Neural crest cell (in vitro differentiated cells): Measurements from ENCODE around the gene CACNA1H. TPM values are rescaled to one million over a fixed set of nuclear protein-coding genes. Genes with fewer than 3 reads are reported as not detected.
A peak's percentile ranks its signal among the peaks of the same experiment; 100 is the strongest.
"Not testable (repeated sequence)": the region's sequence is repeated elsewhere in the genome, so short reads cannot be mapped to it uniquely, and the experiment has no call there.

Experiments
- DNase-seq: peaks from one replicate; pipeline ENCODE4 v3.0.0; 2021; ENCODE audit warnings: low read depth, mixed read lengths, low spot score
- H3K27ac Mint-ChIP-seq: one replicate; pipeline ENCODE4 v1.8.0; 2021; ENCODE audit warnings: mild to moderate bottlenecking, mixed read lengths; ENCODE audit not compliant: unreplicated experiment
- H3K27me3 Mint-ChIP-seq: 2 replicates; pipeline ENCODE4 v1.8.0; 2021; ENCODE audit warnings: low read depth, mild to moderate bottlenecking, mixed read lengths
- H3K36me3 Mint-ChIP-seq: 2 replicates; pipeline ENCODE4 v1.8.0; 2021; ENCODE audit warnings: low read depth, mild to moderate bottlenecking, mixed read lengths
- H3K4me1 Mint-ChIP-seq: 2 replicates; pipeline ENCODE4 v1.8.0; 2021; ENCODE audit warnings: mixed read lengths
- H3K4me3 Mint-ChIP-seq: one replicate; pipeline ENCODE4 v1.8.0; 2021; ENCODE audit warnings: mild to moderate bottlenecking, mixed read lengths
- H3K9me3 Mint-ChIP-seq: 2 replicates; pipeline ENCODE4 v1.8.0; 2021; ENCODE audit warnings: mixed read lengths
- CTCF ChIP-seq: fragments of 200-600 bp; sonication (generic); conservative IDR thresholded peaks from 2 replicates; pipeline ENCODE4 v1.5.0; 2021; ENCODE audit warnings: antibody characterized with exemption, mild to moderate bottlenecking
- total RNA-seq: library from RNA; stranded (reverse); gene quantifications from 2 replicates; pipeline ENCODE4 v1.2.1, GENCODE V29; 2021

CACNA1H gene
- total RNA-seq, 1 donor from 2014 or later = 10.7 TPM

GRCh38 chr16:1222553-1223354 lies 69.8 kb downstream of the CACNA1H start:
- H3K27ac Mint-ChIP-seq = no peak overlapping the region

GRCh38 chr16:1223355-1224214 lies 70.7 kb downstream of the CACNA1H start:
- no peak overlapping the region for H3K4me3 Mint-ChIP-seq
- H3K4me1 Mint-ChIP-seq = no peaks in the 10 kb centered on the region
- no peak for DNase-seq
- H3K36me3 Mint-ChIP-seq = no peaks in the 10 kb centered on the region
- no peak for TF ChIP-seq CTCF
- no peaks in the 10 kb centered on the region for H3K27me3 Mint-ChIP-seq
- no peaks in the 10 kb centered on the region for H3K9me3 Mint-ChIP-seq
- peak overlapping the region; percentile 47 for H3K27ac Mint-ChIP-seq

More at GRCh38 chr16:1222553-1223354, 69.8 kb downstream of the CACNA1H start:
- H3K4me3 Mint-ChIP-seq = no peak overlapping the region
- no peaks in the 10 kb centered on the region for H3K4me1 Mint-ChIP-seq
- TF ChIP-seq CTCF = no peak
- H3K36me3 Mint-ChIP-seq = no peaks in the 10 kb centered on the region
- H3K27me3 Mint-ChIP-seq = no peaks in the 10 kb centered on the region
- DNase-seq = no peak
- H3K9me3 Mint-ChIP-seq = no peaks in the 10 kb centered on the region

DNA sequence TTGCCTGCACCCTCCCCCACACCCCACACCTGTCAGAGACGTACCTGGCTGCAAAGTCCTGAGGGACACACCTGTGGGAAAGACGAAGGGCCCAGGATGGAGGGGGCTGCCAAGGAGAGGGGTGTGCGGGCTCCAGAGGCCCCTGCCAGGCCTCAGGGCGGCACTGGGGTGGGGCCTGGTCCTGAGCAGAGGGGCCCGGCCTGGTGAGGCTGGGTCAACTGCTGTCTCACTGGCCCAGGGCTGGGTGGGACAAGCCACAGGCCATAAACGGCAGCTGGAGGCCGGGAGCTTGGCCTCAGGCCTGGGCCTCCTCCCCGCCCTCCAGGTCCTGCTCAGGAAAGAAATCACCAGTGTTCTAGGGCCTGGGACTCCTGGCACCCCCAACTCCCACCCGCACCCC lies 71.7 kb downstream of the CACNA1H start:
- H3K27me3 Mint-ChIP-seq = no peaks in the 10 kb centered on the region
- H3K36me3 Mint-ChIP-seq = no peaks in the 10 kb centered on the region
- no peaks in the 10 kb centered on the region for H3K9me3 Mint-ChIP-seq
- no peaks in the 10 kb centered on the region for H3K4me1 Mint-ChIP-seq
- no peak overlapping the region for H3K27ac Mint-ChIP-seq
- DNase-seq = no peak
- H3K4me3 Mint-ChIP-seq = no peak overlapping the region
- no peak for TF ChIP-seq CTCF

DNA sequence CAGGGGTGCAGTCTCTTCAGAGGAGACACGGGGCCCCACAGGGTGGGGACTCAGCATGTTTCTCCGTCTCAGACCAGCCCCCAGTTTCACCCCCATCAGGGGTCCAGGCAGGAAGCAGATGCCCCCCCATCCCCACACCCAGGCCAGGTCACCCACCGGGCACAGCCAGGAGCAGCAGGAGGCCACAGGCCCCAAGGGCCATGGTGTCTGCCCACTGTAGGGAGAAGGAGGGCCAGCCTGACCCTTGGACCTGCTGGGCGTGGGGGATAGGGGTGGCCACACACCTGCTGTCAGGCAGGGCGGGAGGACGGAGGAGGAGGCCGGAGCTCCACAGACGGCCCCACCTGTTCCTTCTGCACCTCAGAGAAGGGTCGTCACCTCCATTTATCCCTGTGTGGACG lies 72.1 kb downstream of the CACNA1H start, which contains the start of gene TPSG1:
Gene TPSG1, minus strand, starts transcription at position 218 of the 401 bp plus-strand sequence. Its CDS starts 16 bp downstream, at position 202.
- Mint-ChIP-seq H3K9me3 (no peaks in the 10 kb centered on the region), H3K27me3 (no peaks in the 10 kb centered on the region), H3K27ac (no peak within 1 kb of the TSS), H3K36me3 (no peaks in the 10 kb centered on the region), H3K4me3 (no peak within 1 kb of the TSS), H3K4me1 (no peaks in the 10 kb centered on the region)
- TF ChIP-seq CTCF = no peak
- DNase-seq = no peak

DNA sequence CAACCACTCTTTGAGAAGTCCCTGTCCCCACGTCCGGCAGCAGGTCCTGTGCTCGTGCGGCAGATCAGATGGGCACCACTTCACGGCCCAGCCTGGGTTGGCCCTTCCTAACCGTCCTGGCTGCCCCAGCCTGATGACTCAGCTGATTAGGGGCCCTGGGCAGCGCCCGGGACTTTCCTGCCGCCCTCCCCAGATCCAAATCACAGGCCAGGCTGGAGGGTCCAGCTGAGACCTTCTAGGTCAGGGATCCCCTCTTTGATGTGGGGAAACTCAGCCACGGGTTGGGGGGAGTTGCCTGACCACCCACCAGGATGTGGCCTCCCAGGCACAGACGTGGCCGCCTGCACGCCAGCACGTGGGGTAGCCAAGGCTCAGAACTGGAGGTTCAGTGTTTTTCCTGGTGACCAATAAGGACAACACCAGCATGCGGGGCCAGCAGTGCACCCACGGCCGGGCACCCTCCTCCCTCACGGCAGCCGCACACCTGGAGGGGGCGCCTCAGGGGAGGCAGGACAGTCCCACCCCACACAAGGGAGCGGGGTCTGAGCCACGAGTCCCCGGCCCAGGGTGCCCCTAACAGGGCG lies 72.9 kb downstream of the CACNA1H start:
- H3K4me3 Mint-ChIP-seq, H3K27ac Mint-ChIP-seq, H3K27me3 Mint-ChIP-seq, DNase-seq, H3K9me3 Mint-ChIP-seq, H3K4me1 Mint-ChIP-seq, H3K36me3 Mint-ChIP-seq: not testable (repeated sequence)

GRCh38 chr16:1226692-1227091 lies 73.8 kb downstream of the CACNA1H start:
- not testable (repeated sequence) for DNase-seq, H3K4me1 Mint-ChIP-seq, H3K27me3 Mint-ChIP-seq, H3K4me3 Mint-ChIP-seq, H3K36me3 Mint-ChIP-seq, H3K9me3 Mint-ChIP-seq
- H3K27ac Mint-ChIP-seq = peak overlapping the region; percentile 67

GRCh38 chr16:1228227-1228626 lies 75.3 kb downstream of the CACNA1H start:
- not testable (repeated sequence) for H3K4me1 Mint-ChIP-seq, H3K36me3 Mint-ChIP-seq, DNase-seq, H3K9me3 Mint-ChIP-seq, H3K27ac Mint-ChIP-seq, H3K4me3 Mint-ChIP-seq, H3K27me3 Mint-ChIP-seq

DNA sequence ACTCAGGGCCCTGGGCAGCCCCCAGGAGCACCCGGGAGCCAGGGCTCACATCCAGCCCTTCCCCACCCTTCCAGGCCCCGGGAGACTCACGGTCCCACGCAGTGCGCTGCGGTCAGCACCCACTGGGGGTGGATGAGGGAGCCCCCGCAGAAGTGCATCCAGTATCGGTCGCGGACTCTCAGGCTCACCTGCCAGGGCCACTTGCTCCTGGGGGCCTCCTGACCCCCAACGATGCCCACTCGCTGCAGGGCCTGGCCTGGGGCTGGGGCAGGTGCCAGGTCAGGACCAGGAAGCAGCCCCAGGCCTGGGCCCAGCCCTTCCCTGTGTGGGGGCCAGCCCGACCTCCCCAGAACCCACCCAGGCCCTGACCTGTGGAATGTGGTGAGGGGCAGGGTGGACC lies 76.6 kb downstream of the CACNA1H start:
- H3K4me3 Mint-ChIP-seq, H3K27ac Mint-ChIP-seq, H3K36me3 Mint-ChIP-seq, H3K27me3 Mint-ChIP-seq, H3K9me3 Mint-ChIP-seq, H3K4me1 Mint-ChIP-seq, DNase-seq: not testable (repeated sequence)

- not testable (repeated sequence) for H3K4me1 Mint-ChIP-seq, H3K4me3 Mint-ChIP-seq, DNase-seq, H3K27me3 Mint-ChIP-seq, H3K9me3 Mint-ChIP-seq, H3K36me3 Mint-ChIP-seq, H3K27ac Mint-ChIP-seq
These were observed 77.2 kb downstream of the CACNA1H start, which contains the start of gene TPSB2 for GRCh38 chr16:1230084-1230470. TSS of gene TPSB2 (minus strand) at chr16:1230184. CDS start at chr16:1229951, 233 bp downstream.
